DMS153 treated with DMSO at 0.1 percent for 48 hours (cell line): ENCODE measurements around the gene BTBD9.

Source experiments
- DNase-seq: peaks from one replicate; lab custom pipeline; 2025; ENCODE audit not compliant: unreplicated experiment; lab: John Stamatoyannopoulos, UW

BTBD9 gene

DNA sequence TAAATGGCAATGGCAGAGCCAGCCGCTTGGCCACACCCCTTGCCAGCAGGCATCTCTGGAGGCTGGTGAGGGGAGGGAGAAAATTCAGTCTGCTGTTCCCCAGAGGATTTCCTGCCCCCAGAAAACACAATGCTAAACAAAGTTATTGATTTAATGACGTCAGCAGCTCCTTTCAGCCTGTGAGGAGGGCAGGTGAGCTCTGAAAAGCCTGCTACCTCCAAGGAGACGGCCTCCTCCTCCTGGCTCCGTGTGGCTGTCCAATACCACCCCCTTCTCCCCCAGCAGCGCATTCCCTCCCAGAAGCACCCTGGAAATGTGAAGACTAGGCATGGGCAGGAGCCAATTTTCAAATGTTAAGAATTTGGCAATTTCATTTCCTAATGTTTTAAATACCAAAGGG, 427.1 kb downstream of the BTBD9 start:
- DNase-seq, result peak; percentile 95

DNA sequence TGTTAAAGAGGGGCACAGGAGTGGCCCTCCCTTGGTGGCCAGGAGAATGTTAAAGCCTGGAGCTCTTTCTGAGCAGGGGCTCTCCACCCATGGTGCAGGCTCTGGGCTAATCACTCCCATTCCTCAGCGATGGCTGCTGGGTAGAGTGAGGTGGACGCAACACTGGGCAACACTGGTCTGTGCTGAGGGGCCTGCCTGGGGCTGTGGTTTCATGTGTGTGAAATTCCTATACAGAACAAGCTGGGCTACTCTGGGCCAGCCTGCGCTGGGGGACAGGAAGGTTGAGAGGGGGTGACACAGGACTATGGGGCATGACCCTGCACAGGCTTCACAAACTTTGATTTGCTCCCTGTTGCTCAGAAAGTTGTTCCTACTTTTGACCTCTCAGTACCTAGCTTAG, 427.6 kb downstream of the BTBD9 start:
- no peak for DNase-seq

DNA sequence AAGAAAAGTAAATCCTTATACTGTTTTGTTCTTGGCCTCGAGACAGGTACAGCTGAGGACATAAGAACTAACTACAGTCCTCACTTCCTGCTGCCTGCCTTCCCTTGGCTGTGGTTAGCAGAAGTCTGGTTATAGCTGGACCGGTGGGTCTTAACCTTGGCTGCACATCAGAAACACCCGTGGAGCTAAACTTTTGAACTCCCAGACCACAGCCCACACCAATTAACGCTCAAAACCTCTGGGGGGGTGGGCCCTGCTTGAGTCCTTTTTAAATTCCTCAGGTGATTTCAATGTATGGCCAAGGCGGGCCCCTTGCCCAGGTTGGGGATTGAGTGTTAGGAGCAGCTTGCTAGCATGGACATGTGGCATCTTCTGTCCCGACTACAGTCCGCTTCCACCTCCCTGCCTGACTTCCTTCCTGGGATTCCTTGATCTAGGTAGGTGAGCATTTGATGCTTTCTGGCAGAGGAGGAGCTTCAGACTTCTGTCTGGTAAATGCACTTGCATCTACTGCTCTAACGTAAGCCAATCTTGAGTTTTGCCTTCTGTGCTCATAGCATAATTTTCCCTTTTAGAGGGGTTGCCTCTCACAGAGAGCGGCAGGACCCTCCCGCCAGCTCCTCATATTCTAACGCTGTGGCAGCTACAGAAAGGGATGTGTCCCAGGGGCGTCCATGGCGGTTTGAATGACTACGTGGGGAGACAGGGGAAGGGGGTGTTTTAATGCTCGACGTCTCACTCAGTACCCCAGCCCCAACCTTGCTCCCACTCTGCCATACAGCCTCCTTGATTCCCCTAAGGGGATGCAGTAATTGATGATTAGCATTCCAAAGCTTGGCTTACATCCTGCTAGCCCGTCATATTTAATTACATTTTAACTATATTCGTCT, 430.1 kb downstream of the BTBD9 start:
- no peak for DNase-seq

DNA sequence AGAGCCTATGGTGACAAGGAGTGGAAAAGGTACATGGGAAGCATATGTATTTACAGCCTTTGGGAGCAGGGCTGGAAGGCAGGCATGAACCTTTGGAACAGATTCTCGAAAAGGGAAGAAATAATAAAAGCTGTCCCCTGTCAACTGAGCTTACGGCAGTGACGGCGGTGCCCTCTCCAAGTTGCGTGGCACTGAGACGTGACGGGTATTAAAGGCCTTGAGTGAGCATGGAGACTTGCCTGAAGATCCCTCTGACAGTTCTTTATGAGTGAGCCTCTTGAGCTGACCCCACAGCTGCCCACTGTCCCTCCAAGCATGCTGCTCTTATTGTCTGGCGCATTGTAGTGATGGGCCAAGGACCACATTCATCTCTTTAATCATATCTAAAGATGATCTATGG, 431.7 kb downstream of the BTBD9 start:
- no peak for DNase-seq

DNA sequence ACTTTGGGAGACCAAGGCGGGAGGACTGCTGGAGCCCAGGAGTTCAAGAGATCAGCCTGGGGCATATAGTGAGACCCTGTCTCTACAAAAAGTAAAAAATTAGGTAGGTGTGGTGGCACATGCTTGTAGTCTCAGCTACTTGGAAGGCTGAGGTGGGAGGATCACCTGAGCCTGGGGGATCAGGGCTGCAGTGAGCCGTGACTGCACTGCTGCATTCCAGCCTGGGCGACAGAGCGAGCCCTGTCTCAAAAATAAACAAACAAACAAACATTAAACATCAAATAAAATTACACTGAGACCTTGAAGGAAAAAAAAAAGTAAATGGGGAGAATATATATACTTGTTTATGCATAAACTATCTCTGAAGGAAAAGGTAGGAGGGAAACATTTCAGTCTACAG, 432.4 kb downstream of the BTBD9 start:
- no peak for DNase-seq

DNA sequence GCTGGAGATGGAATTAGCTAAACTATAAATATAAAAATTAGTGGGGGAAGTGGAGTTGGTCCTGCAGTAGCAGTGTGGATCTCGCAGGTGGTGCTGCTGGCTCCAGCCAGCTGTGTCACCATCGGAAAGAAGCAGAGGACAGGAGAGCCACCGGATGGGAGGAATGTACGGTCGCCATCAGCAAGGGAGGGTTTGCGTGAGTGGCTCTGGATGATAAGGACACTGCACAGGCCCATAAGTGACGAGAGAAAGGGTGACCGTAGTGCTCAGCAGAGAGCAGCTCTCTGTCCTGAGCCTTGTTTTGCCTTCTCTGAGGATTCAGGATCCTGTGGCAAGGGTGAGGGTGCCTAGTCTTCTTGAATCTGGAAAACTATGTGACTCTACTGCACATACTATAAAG, 441.5 kb downstream of the BTBD9 start:
- no peak for DNase-seq

DNA sequence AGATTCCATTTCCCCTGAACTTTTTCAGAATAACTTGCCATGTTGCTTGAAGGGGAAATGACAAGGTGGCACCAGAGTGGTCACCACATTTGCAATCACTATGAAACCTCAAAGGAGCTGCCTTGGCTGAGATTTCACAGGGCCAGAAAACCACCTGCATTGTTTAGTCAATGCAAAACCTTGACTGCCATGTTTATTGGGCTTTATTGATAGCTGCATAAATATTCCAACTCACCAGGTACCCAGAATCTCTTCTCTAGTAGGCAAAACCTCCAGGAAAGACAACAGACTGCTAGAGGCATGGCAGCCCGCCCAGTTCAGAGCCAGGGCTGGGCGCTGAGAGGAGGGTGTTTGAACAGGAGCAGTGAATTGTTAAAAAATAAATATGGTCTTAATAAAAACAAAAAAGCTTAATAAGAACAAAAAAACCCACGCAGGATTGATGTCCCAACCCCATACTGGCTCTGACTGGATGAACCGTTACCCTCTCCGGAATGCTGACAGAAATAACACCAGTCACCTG, 444.6 kb downstream of the BTBD9 start:
- no peak for DNase-seq

DNA sequence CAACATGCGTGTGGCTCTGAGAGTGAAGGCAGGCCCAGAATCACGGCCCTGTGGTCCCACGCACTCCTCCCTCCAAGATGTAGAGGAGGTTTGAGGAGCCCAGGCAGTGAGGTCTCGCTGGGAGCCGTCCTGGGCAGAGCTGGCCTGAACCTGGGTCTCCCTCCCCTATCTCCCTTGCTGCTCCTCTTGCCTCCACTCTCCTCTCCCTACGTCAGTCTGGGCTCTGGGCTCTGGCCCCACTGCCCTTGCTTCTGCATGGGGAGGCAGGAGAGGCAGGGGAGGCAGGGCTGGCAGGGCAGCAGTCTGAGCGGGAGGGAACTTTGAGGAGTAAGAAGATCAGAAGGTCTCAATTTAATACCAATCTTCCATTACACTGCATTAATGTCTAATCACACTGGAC, 445.1 kb downstream of the BTBD9 start:
- no peak for DNase-seq

DNA sequence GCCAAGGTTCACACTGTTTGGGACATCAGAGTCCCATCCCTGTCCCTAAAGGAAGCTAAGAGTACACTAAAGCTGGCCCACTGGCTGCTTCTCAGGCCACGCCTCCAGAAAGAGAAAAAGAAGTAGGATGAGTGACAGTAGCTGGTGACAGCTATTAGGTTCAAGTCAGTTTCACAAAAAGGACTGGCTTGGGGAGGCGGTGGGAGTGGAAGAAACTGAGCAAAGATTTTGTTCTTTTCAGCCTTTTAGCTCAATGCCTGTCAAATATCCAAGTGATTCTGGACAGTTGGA, 445.5 kb downstream of the BTBD9 start:
- no peak for DNase-seq

DNA sequence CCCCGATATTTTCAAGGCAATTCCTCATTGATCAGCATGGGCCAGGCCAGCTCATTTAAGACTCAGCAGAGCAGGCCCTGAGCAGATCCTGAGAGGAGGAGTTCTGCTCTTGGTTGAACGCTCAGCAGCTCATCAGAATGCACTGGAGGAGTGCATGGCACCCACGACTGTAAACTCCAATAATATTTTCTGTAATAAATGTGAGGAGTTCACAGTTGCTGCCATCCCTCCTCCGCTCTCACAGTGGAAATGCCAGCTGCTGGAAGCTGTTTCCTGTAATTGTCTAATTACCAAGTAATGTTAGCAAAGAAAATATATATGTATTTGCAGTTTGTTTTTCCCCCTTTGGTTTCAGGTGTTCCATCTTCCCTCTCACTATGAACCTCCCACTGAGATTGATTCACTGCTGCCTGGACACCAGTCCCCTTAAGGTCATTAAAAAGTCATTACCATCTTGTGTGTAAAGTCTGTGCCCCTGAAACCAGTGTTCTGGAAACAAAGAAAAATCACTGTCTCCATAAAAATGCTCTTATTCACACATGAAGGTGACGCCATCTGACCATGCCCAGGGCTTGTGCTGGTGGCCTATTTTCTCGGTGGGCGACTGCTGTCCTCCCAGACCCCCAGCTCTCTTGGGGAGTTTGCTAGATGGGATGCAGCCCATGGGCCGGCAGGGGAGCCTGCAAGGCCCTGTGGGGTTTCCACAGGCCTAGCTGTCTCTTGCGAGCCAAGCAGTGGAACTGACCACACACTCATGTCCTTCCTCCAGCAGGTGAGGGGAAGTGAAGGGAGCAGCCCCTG, 446.0 kb downstream of the BTBD9 start:
- no peak for DNase-seq

DNA sequence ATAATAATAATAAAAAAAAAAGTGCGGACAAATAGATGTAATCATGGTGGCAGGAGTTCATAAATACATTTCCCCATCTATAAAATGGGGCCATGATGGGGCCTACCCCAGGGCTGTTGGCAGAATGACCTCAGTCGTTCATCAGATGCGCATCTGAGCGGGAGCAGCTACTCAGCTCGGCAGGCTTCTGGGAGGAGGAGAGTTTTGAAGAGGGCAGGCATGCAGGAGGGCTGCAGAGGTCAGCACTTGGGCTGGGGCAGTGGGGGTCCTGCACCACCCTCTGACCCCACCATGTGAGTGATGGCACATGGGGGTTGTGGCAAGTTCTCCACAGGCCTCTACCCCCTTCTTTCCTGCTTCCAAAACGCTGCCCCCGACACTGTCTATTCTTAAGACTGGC, 446.7 kb downstream of the BTBD9 start:
- no peak for DNase-seq

DNA sequence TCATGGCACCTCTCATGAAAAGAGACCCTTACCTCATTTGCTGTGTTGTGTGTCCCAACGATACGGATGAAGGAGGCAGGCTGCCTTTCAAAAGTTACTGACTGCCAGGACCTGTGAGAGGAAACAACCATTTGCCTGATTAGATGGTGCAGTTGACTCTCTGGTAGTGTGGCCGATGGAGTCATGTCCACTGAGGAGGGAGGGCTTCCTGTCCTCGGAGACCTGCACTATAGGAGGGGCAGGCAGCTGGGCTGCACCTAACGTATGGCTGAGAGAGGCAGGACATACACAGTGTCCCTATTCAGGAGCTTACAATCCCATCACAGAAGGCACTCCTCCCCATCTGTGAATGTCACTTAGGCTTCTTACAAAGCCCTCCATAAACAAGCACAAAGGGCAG, 447.2 kb downstream of the BTBD9 start:
- no peak for DNase-seq

DNA sequence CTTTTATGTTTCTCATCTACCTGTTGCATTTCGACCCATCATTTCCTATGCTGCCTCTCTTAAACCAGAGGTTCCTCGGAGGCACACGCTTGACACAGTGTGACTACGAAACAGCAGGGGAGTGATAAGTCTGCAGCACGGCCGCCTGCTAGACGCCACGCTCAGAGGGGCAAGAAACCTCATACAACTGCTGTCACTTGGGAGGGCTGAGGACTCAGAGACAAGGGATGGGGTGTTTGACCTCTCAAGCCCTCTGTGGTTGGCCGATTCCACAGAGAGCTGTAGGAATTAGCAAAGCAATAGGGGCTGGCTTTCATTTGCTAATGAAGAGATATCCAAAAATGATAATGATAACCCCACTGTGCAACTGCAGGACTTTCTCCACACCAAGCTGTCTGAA, 447.7 kb downstream of the BTBD9 start:
- DNase-seq, result no peak

DNA sequence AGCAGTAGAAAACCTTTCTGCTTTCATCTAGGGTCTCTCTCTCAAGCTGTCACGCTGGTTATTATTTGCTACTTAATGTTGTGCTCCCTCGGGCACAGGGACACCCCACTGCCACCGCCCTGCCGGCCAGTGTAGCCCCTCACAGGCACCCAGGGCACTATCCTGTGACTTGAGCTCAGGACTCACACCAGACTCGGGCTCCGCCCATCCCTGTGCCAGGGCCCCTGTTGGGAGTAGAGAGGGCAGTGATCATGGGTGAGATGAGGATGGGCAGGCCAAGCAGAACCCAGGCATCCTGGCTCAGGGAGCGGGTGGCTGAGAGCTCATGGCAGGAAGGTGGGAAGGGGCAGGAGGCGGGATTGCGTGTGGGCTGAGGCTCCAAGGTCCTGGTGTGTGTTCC, 448.3 kb downstream of the BTBD9 start:
- no peak for DNase-seq

DNA sequence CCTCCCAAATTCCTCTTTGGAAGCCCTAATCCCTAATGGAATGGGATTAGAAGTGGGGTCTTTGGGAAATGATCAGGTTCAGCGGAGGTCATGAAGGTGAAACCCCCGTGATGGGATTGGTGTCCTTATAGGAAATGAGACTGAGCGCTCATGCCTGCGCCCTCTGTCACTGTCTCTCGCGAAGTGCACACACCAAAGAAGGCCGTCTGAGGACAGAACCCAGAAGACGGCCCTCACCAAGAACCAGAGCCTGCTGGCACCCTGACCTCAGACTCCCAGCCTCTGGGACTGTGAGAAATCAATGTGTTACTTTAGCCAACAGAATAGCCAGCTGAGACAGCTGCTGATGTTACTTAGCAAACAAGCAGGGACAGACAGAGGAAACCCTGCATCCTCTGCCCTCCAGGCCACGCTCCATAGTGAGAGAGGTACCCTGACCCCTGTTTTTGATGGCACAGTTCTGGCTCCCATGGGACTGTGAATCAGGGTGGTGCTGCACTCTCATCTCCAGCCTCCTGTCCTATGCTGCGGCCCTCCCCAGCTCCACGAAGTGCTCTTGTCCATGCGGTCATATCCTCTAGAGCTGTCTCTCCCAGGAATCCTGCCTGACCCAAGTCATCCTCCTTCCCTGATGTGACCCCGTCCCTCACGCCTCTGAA, 450.9 kb downstream of the BTBD9 start:
- no peak for DNase-seq

DNA sequence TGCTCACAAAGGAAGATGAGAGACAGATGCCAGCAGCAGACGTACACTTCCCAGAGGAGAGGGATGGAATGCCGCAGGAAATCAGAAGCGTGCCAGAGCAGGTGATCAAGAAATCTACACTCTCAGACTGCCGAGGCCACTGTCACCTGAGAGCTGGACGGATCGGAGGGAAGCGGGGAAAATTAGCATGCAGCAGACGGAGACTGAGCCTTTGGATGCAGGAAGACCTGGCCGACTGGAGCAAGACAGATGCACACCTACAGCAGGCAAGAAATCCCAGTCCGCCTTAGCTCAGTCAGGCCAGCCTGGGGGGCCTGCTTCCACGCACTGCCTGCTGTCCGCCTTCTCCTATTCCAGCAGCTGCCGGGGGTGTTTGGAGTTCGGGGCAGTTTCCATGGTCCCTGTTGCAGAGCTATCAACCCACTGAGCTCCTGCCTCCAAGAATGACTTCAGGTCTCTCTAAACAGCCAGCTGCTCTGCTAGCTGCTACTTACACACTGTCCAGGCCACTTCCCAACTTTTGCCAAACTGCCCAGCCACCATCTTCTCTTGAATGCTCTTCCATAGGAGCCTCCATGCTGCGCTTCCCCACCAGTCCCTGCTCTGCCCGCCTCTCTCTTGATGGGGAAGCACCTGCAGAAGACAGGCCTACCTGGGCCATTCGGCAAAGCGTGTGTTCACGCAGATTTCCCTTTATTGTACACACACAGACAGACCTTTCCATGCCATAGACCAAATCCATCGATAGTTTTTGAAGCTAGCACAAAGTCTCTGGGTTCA, 451.7 kb downstream of the BTBD9 start:
- DNase-seq, result no peak

DNA sequence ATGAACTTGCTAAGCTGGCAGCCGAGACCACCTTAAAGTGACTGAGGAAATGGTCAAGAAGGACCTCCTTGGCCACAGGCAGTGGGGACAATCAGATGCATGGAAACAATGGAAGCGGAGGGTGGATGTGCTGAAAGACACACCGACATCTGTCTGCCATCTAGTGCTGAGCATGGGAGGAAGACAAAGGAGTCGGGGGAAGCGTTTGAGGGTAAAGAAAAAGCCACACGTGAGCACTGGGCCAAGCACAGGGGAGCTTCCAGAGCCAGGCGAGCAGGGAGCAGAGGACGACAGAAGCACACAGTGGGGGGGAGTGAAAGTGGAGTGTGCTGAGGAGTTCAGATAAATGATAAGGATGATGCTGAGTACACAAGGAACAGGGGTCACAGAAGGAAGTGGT, 452.4 kb downstream of the BTBD9 start:
- no peak for DNase-seq

DNA sequence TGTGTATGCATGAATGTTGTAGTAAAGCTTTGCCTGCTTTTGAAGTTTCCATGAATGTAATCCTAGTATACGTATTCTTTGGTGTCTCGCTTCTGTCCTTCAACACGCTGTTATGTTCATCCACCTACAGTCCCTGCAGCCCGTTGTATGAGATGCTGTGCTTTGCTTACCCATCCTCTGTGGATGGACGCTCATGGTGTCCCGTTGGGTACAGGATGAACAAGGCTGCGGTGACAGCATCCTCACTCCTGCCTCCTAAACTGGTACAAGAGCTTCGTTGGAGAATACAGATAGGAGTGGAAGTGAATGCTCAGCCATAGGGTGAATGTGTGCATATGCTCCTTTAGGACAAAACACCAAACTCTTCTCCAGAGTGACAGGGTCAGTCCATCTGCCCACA, 454.0 kb downstream of the BTBD9 start:
- DNase-seq, result no peak

DNA sequence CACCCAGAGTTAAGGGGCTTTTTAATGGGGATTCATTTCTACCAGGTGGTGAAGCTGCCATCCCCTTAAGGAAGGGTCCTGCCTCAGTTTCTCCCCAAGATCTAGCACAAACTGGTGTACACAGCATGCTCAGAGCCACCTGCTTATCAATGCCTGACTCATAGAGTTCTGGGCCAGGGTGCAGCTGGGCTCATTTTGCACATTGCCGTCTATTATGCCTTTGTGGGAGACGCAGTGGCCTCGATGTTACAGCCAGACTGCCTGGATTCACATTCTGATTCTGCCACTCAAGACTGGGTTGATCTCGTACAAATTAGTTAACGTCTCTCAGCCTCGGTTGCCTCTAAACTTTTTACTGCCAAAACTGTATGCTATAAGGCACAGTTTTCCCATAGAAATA, 454.5 kb downstream of the BTBD9 start:
- DNase-seq, result no peak

DNA sequence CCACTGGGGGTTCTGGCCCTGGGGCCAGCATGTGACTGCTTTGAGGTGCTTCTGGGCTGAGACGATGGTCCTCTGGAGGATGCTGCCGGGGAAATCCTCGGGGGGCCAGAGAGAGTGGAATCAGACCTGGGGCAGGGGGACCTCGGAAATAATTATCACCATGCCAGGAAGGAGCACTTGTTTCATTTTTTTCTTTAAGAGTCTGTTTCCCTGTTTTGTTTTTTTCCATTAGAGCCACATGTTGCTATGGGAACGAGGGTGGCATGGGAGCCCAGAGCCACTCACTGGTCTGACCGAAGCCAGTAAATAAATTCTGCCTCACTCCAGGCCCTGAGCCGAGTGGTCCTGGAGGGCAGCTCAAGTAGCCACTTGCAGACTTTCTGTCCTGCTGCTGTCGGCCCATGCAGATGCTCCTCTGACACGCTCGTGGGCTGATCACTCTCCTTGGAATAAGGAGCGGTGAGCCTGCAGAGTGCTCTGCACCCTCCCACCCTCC, 455.1 kb downstream of the BTBD9 start:
- DNase-seq, result no peak
